Cardiac septum (tissue), 1 donor: Measurements from ENCODE around the gene CANT1. TPM values are rescaled to one million over a fixed set of nuclear protein-coding genes. Genes with fewer than 3 reads are reported as not detected.

Experiments
- DNase-seq: peaks from one replicate; pipeline ENCODE4 v3.0.0-alpha.2; 2020; ENCODE audit warnings: low spot score
- intact Hi-C: fragments of 100-400 bp; cut with DNase I; formaldehyde crosslinking; loops from one replicate; pipeline ENCODE4 v1.14.0; 2022
- total RNA-seq: library from RNA; stranded (reverse); fragmentation: NEBNext Ultra II Directional; extraction: Animal tissue kit (Norgen Biotek cat#: 25700); gene quantifications from one replicate; pipeline ENCODE4 v1.2.1, GENCODE V29; 2021
- donor health status: DM: no; HTN: no; CAD: no.

The CANT1 gene
- total RNA-seq, 1 donor from 2014 or later: 25.2 TPM

DNA sequence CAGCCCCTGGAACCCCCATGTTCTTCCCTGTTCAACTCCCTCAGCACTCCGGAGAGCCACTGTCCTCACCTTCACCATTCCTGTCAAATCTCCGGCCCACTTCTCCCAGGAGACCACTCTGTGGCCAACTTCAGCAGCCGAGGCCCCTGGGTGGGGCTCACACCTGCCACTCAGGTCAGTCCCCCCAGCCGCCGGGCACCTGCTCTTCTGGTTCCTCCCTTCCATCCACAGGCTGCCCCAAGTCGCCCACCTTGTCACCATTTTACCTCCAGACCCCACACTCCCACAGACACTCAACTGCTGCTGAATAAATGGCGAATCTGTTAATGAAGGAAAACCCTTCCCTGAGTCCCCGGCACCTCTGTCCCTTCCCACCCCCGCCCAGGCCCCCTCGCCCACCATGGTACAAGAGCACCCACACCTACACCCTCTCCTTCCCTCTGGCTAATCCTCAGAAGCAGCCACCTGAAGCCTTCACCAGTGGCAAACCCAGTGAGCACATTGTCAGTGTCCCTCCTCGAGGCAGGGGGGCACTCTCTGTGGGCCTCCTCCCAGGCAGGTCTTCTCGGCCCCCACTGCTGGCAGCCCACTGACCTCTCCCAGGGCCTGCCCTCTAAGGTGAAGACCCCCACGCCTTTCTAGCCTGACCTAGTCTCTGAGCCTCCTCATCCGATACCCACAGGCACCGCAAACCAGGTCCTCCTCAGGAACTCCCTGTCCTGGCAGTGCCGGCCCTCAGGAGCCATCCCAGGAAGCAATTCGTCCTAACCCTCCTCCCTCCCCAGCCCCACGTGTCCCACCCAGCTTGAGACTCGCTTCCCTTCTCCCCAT, 8.2 kb downstream of the CANT1 start:
- DNase-seq: peak; percentile 73
- intact Hi-C loops: no loop called here

GRCh38 chr17:79000396-79001189, 9.0 kb downstream of the CANT1 start:
- peak; percentile 62 for DNase-seq
- intact Hi-C loops: no loop called here

DNA sequence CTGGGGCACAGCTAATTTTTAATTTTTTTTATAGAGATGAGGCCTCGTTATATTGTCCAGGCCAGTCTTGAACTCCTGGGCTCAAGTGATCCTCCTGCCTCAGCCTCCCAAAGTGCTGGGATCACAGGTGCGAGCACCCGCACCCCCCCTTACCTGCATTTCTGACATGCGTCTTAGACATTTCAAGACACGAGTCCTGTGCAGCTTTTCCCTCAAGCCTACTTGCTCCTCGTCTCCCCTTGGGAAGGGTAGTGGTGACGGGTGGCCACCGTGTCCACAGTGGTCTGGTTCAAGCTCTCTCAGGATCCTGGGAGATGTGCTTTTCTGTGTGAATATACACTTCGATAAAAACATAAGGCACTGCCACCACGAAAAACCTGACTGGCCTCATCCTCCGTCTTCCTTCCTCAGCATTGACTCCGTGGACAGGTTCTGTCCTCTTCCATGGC, 9.6 kb downstream of the CANT1 start:
- intact Hi-C loops: no loop called here

DNA sequence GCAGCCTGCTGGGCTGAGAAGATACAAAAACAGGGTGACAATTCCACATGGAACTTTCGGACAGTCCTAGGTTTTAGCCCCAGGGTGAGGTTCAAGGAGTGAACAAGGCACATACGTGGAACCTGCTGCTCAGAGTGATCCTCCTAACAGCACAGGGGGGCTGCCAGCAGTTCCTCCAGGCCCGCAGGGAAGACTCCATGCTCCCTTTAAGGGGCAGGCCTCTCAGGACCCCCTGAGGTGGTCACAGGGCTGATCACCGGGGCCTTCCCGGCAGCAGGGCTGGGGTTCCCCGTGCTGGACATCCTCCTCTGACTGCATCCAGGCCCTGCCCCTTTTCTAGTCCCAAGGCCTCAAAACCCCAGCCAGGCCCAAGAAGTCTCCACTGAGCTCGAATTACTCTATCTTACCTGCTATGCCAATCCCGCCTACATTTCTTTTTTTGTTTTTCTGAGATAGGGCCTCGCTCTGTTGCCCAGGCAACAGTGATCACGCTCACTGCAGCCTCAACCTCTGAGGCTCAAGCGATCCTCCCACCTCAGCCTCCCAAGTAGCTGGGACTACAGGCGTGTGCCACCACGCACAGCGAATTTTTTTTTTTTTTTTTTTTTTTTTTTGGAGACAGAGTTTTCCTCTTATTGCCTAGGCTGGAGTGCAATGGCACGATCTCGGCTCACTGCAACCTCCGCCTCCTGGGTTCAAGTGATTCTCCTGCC, 10.4 kb downstream of the CANT1 start:
- no peak for DNase-seq
- intact Hi-C loops: no loop called here

More for the DNA sequence above, 9.6 kb downstream of the CANT1 start:
- DNase-seq: peak; percentile 46

GRCh38 chr17:78998311-78999055, 11.1 kb downstream of the CANT1 start:
- intact Hi-C loops: loop anchor here (1.0 kb wide), 1 partner anchor 27 kb away; no protein-coding TSS in a partner anchor
- peak; percentile 81 for DNase-seq

GRCh38 chr17:78997881-78998280, 11.7 kb downstream of the CANT1 start:
- intact Hi-C loops: loop anchor here (1.0 kb wide), 1 partner anchor 27 kb away; no protein-coding TSS in a partner anchor
- DNase-seq: peak; percentile 74

DNA sequence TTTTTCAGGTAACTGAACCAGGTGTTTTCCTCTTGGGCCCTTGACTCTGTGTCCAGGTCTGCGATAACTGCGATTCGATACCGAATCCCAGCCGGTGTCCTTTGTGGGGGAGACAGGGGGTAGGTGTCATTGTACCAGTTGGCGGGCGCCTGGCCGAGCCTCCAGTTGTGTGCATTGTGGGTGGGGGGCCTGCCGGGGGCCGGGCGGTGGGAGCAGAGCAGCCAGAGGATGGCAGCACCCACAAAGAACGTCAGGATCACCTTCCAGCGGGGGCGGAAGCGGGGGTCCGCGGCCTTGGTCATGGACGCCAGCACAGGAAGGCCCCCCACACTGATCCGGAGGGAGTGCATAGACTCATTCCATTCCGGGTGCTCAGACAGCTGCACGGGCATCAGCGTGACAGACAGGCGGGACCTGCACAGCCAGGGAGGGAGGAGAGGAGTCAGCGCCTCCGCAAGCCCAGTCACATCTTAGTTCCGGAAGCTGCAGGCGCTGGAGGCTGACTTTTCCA, 12.3 kb downstream of the CANT1 start:
- intact Hi-C loops: no loop called here
- peak; percentile 44 for DNase-seq

DNA sequence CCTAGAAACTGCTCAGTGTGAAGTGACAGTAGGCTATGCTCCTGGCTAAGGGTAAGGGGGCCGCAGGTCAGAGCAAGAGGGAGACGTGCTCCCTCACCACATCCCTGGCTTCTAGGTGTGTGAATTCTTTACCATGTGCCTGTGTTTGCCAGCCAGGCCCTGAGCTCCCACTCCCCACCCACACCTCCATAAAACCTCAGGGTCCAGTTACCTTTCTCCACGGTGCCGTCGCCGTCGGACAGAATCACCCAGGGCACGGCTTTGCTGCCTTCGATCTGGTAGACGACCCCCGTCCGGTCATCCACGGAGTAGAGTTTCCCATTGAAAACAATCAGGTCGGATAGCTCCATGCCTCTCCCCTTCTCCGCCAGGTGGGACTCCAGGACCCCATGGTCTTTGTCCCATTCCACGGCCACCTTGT, 12.8 kb downstream of the CANT1 start:
- intact Hi-C loops: no loop called here
- DNase-seq: peak; percentile 71

- DNase-seq: peak; percentile 70
- intact Hi-C loops: no loop called here
These were observed 13.7 kb downstream of the CANT1 start for GRCh38 chr17:78995761-78996451.

DNA sequence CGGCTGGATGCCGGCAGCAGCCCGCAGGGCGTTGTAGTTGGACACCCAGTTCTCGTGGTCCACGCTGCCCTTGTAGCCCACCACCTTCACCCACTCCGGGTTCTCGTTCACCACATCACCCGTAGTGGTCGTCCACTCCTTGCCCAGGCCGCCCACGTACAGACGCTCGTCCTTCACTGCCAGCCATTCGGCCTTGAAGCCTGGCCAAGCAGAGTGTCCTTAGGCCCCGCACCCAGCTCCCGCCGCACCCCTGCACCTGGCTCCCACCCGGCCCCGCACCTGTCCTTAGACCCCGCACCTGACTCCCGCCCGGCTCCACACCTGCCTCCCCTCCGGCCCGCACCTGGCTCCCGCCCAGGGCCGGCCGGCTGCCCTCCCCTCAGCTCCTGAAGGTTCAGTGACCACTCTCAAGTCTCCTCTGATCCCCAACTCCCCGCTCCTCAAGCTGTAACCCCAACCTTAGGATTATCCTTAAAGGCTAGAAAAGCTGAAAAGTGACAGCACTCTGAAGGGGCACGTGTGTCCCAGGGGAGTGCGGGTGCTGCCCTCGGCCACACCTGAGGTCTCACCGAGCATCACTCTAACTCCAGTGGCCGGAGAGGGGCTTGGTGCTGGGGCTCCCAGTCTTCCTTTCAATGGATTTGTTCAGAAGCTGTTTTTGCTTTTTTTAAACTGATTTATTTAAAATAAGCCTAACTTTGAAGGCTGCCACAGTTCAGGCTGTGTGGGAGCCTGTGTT, 14.4 kb downstream of the CANT1 start:
- DNase-seq: peak; percentile 72
- intact Hi-C loops: no loop called here

DNA sequence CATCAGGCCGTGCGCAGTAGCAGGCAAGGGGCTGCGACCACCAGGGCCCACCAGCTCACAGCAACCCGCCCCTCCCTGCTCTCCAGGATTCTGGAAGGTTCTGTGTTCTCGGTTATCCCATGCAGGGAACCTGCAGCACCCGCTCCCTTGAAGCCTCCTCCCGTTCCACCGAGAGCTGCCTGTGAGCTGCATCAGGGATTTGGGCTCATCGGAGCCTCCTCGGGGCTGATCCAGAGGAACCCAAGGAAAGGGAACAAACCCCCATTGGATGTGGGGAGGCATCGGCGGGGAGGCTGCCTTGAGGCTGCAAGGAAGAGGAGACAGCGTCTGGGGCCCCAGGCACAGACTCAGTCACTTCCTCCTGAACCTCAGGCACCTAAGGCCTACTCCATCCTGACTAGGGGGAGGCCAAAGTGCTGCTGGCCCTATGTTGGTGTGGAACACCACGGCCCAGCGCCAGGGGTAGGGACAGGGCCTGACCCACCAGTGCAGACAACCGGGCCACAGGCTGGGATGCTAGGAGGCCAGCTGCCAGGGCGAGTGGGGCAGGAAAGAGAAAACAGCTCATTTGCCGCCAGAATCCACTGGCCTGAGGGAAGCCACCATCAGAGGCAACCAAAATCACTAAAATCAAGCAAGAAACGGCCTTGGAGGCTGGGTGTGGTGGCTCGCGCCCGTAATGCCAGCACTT, 15.4 kb downstream of the CANT1 start:
- intact Hi-C loops: no loop called here
- DNase-seq: peak; percentile 63

GRCh38 chr17:78993241-78993956, 16.2 kb downstream of the CANT1 start:
- intact Hi-C loops: no loop called here
- DNase-seq: peak; percentile 73

DNA sequence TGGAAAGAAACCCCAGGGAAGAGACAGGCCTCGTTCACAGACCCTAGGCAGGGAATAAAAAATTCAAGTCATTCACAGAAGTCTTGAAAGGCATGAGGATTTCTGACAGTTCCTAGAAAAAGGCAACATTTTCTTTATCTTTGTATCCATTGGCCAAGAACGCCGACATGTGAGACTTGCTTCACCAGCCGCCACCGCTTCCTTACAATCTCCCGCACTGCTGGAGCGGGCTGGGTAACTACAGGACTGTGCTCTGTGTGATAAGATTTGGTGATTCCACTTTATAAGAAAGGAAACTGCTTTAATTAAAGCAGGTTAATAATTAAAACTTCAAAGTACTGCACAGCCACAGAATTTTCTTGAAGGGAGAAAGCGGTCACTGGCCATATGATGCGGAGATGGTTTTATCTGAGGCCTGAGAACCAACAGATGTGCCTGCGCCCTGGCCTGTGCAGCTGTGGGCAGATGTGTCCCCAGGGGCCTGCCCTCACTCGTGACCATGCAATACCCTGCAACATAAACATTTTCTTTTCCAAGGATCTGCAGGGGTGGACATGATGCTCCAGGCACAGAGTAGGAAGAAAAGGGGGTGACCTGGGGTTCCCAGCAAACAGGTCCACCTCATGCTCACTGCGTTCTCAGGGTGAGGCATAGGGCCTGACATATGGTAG, 16.9 kb downstream of the CANT1 start:
- DNase-seq: peak; percentile 43
- intact Hi-C loops: no loop called here

GRCh38 chr17:78991906-78992532, 17.5 kb downstream of the CANT1 start:
- peak; percentile 35 for DNase-seq
- intact Hi-C loops: no loop called here

DNA sequence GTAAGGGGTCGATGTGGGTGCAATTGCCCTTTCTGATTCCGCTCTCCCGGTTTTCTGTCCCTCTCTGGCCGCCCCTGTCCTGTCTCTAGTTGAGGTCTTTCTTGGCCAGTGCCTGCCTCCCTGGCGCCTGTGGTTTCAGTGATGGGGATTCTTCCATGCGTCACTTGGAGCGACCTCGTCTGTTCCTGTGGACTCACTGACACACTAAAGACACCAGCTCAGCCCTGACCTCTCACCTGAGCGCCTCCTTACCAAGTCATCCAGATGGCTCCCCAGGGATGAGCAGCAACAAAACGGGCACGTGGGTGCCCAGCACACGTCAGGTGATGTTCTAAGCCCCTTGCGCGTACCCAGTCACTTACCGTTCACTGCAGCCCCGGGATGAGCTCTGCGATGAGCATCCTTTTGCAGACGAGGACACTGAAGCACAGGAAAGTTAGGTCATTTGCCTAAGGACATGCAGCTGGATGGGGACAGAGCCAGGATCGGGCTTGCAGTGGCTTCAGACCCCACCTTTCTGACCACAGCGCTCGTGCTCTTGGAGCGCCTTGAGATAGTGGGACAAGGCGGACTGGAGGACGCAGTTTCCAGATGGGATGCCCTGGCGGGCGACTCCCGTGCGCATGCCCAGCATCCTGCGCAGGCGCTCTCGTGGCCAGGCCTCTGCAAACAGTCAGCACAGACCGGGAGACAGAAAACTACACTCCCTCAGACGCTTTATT, 18.4 kb downstream of the CANT1 start:
- DNase-seq: peak; percentile 49
- intact Hi-C loops: no loop called here
